Measurements from ENCODE around the gene RBMS1. TPM values are rescaled to one million over a fixed set of nuclear protein-coding genes. Genes with fewer than 3 reads are reported as not detected.

RBMS1 gene
- total and polyA plus RNA-seq, 5 donors from 2014 or later: 27.9 to 58.4 (median 33.5) TPM

DNA sequence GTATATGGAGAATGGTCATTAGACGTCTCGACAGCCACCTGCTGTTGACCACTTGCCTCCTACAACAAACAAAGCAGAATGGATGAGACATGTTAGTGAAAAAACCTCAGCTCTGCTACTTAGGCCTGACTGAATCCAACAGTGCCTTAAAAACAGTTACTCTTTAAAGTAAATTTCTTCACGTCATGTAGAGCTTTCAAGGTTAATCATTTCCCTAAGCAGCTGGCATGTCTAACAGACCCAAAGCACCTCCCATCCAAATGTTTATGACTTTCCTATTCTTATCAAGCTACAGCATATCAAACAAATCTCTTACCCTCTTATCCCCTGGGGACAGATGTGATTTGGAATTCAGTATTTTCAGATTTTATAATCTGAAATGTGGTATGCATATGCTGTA is 218.0 kb downstream of the RBMS1 start:
- ATAC-seq (ENCODE audit: low read depth in 2 of 2) (no peak), DNase-seq (no peak)
- peaks cover 47% of the 10 kb centered on the region for H3K36me3 Mint-ChIP-seq
- H3K36me3 ChIP-seq (ENCODE audit: control insufficient read depth, insufficient read depth, low read length): peaks cover 44% of the 10 kb centered on the region
- H3K4me3 ChIP-seq (ENCODE audit: low read depth, low read length): no peak overlapping the region
- no peaks in the 10 kb centered on the region for H3K27me3 ChIP-seq (ENCODE audit: control insufficient read depth, insufficient read depth, low read length)
- H3K4me1 Mint-ChIP-seq: peaks cover 9 to 15% (median 13%) of the 10 kb centered on the region in 4 donors
- H3K9me3 Mint-ChIP-seq: no peaks in the 10 kb centered on the region
- no peak overlapping the region for H3K4me3 Mint-ChIP-seq
- H3K4me1 ChIP-seq (ENCODE audit: control insufficient read depth, insufficient read depth, low read length, poor library complexity, severe bottlenecking): no peaks in the 10 kb centered on the region
- H3K27ac ChIP-seq (ENCODE audit: insufficient read depth, low read length, poor library complexity, severe bottlenecking): no peak overlapping the region
- H3K27ac Mint-ChIP-seq: peak overlapping the region in 2 of 3 donors; percentile 17 to 69
- H3K9me3 ChIP-seq (ENCODE audit: control insufficient read depth in 2 of 2, low read length in 2 of 2): no peaks in the 10 kb centered on the region
- no peaks in the 10 kb centered on the region for H3K27me3 Mint-ChIP-seq

- Mint-ChIP-seq H3K36me3 (peaks cover 23% of the 10 kb centered on the region), H3K9me3 (no peaks in the 10 kb centered on the region), H3K4me3 (peak overlapping the region in 2 of 4 donors; percentile 68 to 86), H3K27ac (peak overlapping the region in 2 of 3 donors; percentile 67 to 94), H3K4me1 (peaks cover 9 to 25% (median 19%) of the 10 kb centered on the region in 4 donors), H3K27me3 (no peaks in the 10 kb centered on the region)
- Histone ChIP-seq H3K36me3 (ENCODE audit: control insufficient read depth, insufficient read depth, low read length) (peaks cover 16% of the 10 kb centered on the region), H3K4me3 (ENCODE audit: low read depth, low read length) (no peak overlapping the region), H3K9me3 (ENCODE audit: control insufficient read depth in 2 of 2, low read length in 2 of 2) (no peaks in the 10 kb centered on the region), H3K27ac (ENCODE audit: insufficient read depth, low read length, poor library complexity, severe bottlenecking) (no peak overlapping the region), H3K27me3 (ENCODE audit: control insufficient read depth, insufficient read depth, low read length) (no peaks in the 10 kb centered on the region), H3K4me1 (ENCODE audit: control insufficient read depth, insufficient read depth, low read length, poor library complexity, severe bottlenecking) (peaks cover 14% of the 10 kb centered on the region)
- ATAC-seq (ENCODE audit: low read depth in 2 of 2) (no peak), DNase-seq (no peak)
These were observed 222.2 kb downstream of the RBMS1 start for GRCh38 chr2:160271171-160272086.

DNA sequence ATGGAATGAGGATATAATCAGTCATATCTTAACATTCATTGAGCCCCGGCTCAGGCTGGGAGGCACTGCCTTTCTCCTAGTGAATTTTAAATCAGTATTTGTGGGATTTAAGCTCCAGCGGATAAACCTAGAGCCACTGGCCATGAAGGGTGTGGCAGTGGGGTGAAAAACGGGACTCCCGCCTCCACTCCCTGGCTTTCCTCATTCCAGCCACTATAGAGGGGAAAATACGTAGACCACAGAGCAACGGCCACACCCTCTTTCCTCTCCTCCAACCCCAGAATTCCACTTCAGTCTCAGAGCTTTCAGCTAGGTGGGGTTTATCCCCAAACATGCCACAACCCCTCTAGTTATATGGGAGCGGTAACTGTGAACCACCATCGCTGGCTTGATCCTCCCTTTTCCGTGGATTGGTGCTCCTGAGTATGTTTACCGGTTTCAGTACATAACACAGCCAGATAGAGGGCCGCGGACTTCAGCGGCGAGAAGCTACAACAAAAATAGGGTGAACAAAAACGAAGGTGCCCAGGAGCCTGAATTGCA is 223.0 kb downstream of the RBMS1 start:
- H3K36me3 Mint-ChIP-seq: peaks cover 15% of the 10 kb centered on the region
- H3K4me3 Mint-ChIP-seq: peak overlapping the region; percentile 68 to 86 (median 78)
- Histone ChIP-seq H3K9me3 (ENCODE audit: control insufficient read depth in 2 of 2, low read length in 2 of 2) (no peaks in the 10 kb centered on the region), H3K4me1 (ENCODE audit: control insufficient read depth, insufficient read depth, low read length, poor library complexity, severe bottlenecking) (peaks cover 20% of the 10 kb centered on the region), H3K36me3 (ENCODE audit: control insufficient read depth, insufficient read depth, low read length) (peaks cover 10% of the 10 kb centered on the region), H3K27me3 (ENCODE audit: control insufficient read depth, insufficient read depth, low read length) (no peaks in the 10 kb centered on the region), H3K4me3 (ENCODE audit: low read depth, low read length) (no peak overlapping the region), H3K27ac (ENCODE audit: insufficient read depth, low read length, poor library complexity, severe bottlenecking) (no peak overlapping the region)
- H3K27me3 Mint-ChIP-seq: no peaks in the 10 kb centered on the region
- H3K4me1 Mint-ChIP-seq: peaks cover 16 to 32% (median 25%) of the 10 kb centered on the region in 4 donors
- no peaks in the 10 kb centered on the region for H3K9me3 Mint-ChIP-seq
- DNase-seq (no peak), ATAC-seq (ENCODE audit: low read depth in 2 of 2) (no peak)
- H3K27ac Mint-ChIP-seq: peak overlapping the region; percentile 59 to 94 (median 88)

DNA sequence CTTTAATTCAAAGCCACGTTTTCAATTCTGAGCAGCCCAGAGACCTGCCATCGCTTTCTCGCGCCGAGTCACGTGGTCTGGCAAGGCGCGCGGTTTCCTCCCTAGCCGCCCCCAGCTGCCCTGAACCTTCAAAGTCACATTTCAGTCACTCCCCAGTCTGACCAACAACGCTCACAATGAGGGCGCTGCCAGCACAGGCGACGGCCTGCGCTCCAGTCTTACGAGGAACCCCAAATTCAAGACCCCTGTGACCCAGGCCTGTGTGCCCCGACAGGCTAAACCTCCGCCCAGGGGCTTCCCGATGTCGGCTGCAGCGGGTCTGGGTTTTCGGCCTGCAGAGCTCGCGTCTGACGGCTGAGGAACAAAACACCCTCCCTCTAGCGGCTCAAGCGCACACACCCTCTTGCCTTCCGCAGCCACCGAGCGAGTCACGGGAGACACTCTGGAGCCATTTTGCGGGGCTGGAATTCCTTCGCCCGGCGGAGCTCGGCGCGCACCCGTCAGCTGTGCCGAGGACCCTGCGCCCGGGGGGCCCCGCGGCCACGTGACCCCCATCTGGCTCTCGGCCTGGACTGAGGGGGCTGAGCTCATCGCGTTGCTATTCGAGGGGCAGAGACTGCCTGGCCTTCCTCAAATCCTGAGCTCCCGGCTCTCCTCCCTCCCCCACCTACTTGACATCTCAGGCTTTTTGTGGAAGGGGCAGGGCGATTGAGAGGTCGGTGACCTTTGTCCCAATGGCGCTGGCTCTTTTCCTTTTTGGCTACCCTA is 223.6 kb downstream of the RBMS1 start:
- Mint-ChIP-seq H3K36me3 (peaks cover 9% of the 10 kb centered on the region), H3K4me1 (peaks cover 17 to 39% (median 26%) of the 10 kb centered on the region in 4 donors)

GRCh38 chr2:160269365-160269764 is 224.2 kb downstream of the RBMS1 start:
- peak overlapping the region; percentile 58 for H3K4me3 ChIP-seq (ENCODE audit: low read depth, low read length)
- no peak for DNase-seq
- H3K27ac ChIP-seq (ENCODE audit: insufficient read depth, low read length, poor library complexity, severe bottlenecking): peak overlapping the region; percentile 56
- peak overlapping the region; percentile 89 to 94 (median 89) for H3K27ac Mint-ChIP-seq
- H3K4me3 Mint-ChIP-seq: peak overlapping the region; percentile 78 to 90 (median 86)
- peaks cover 5% of the 10 kb centered on the region for H3K36me3 Mint-ChIP-seq
- peaks cover 24% of the 10 kb centered on the region for H3K4me1 ChIP-seq (ENCODE audit: control insufficient read depth, insufficient read depth, low read length, poor library complexity, severe bottlenecking)
- H3K4me1 Mint-ChIP-seq: peaks cover 17 to 39% (median 26%) of the 10 kb centered on the region in 4 donors
- H3K9me3 ChIP-seq (ENCODE audit: control insufficient read depth in 2 of 2, low read length in 2 of 2): no peaks in the 10 kb centered on the region
- H3K27me3 Mint-ChIP-seq: no peaks in the 10 kb centered on the region
- no peaks in the 10 kb centered on the region for H3K27me3 ChIP-seq (ENCODE audit: control insufficient read depth, insufficient read depth, low read length)
- H3K36me3 ChIP-seq (ENCODE audit: control insufficient read depth, insufficient read depth, low read length): peaks cover 3% of the 10 kb centered on the region
- no peaks in the 10 kb centered on the region for H3K9me3 Mint-ChIP-seq
- peak in 1 of 2 donors; percentile 30 for ATAC-seq (ENCODE audit: low read depth in 2 of 2)

More for the DNA sequence above, 223.6 kb downstream of the RBMS1 start:
- Histone ChIP-seq H3K36me3 (ENCODE audit: control insufficient read depth, insufficient read depth, low read length) (peaks cover 7% of the 10 kb centered on the region), H3K4me1 (ENCODE audit: control insufficient read depth, insufficient read depth, low read length, poor library complexity, severe bottlenecking) (peaks cover 24% of the 10 kb centered on the region), H3K4me3 (ENCODE audit: low read depth, low read length) (peak overlapping the region; percentile 58), H3K27ac (ENCODE audit: insufficient read depth, low read length, poor library complexity, severe bottlenecking) (peak overlapping the region; percentile 56), H3K9me3 (ENCODE audit: control insufficient read depth in 2 of 2, low read length in 2 of 2) (no peaks in the 10 kb centered on the region), H3K27me3 (ENCODE audit: control insufficient read depth, insufficient read depth, low read length) (no peaks in the 10 kb centered on the region)
- peak; percentile 35 to 84 (median 66) for DNase-seq
- no peaks in the 10 kb centered on the region for H3K27me3 Mint-ChIP-seq
- H3K27ac Mint-ChIP-seq: peak overlapping the region; percentile 89 to 94 (median 89)
- peak overlapping the region; percentile 78 to 90 (median 86) for H3K4me3 Mint-ChIP-seq
- H3K9me3 Mint-ChIP-seq: no peaks in the 10 kb centered on the region
- peak; percentile 84 for ATAC-seq (ENCODE audit: low read depth in 2 of 2)

- peaks cover 17 to 39% (median 26%) of the 10 kb centered on the region in 4 donors for H3K4me1 Mint-ChIP-seq
- peak overlapping the region in 1 of 4 donors; percentile 39 for H3K4me3 Mint-ChIP-seq
- no peaks in the 10 kb centered on the region for H3K27me3 Mint-ChIP-seq
- Histone ChIP-seq H3K36me3 (ENCODE audit: control insufficient read depth, insufficient read depth, low read length) (peaks cover 2% of the 10 kb centered on the region), H3K4me1 (ENCODE audit: control insufficient read depth, insufficient read depth, low read length, poor library complexity, severe bottlenecking) (peaks cover 24% of the 10 kb centered on the region), H3K27me3 (ENCODE audit: control insufficient read depth, insufficient read depth, low read length) (no peaks in the 10 kb centered on the region), H3K27ac (ENCODE audit: insufficient read depth, low read length, poor library complexity, severe bottlenecking) (no peak overlapping the region), H3K9me3 (ENCODE audit: control insufficient read depth in 2 of 2, low read length in 2 of 2) (no peaks in the 10 kb centered on the region), H3K4me3 (ENCODE audit: low read depth, low read length) (no peak overlapping the region)
- H3K36me3 Mint-ChIP-seq: peaks cover 3% of the 10 kb centered on the region
- ATAC-seq (ENCODE audit: low read depth in 2 of 2) (no peak), DNase-seq (no peak)
- no peaks in the 10 kb centered on the region for H3K9me3 Mint-ChIP-seq
- H3K27ac Mint-ChIP-seq: peak overlapping the region in 1 of 3 donors; percentile 94
These were observed 225.3 kb downstream of the RBMS1 start for GRCh38 chr2:160268151-160268781.

DNA sequence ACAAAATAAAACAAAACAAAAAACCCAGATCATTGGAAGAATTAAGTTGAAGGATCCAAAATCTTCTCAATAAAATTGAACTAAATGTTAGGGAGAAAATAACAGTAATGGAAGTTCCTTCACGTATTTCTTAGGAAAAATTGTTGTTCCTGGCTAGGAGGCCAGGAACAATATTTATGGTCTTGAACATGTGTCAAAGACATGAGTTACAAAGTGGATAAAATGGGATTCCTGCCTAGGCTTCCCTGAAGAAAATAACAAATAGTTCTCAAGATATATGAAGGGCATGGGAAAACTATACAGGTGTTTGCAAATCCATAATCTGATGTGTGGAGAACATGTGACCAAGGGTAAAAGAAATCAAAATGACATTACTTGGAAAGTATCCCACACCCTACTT is 225.9 kb downstream of the RBMS1 start:
- Histone ChIP-seq H3K27me3 (ENCODE audit: control insufficient read depth, insufficient read depth, low read length) (no peaks in the 10 kb centered on the region), H3K4me1 (ENCODE audit: control insufficient read depth, insufficient read depth, low read length, poor library complexity, severe bottlenecking) (peaks cover 24% of the 10 kb centered on the region), H3K27ac (ENCODE audit: insufficient read depth, low read length, poor library complexity, severe bottlenecking) (no peak overlapping the region), H3K36me3 (ENCODE audit: control insufficient read depth, insufficient read depth, low read length) (no peaks in the 10 kb centered on the region), H3K4me3 (ENCODE audit: low read depth, low read length) (no peak overlapping the region), H3K9me3 (ENCODE audit: control insufficient read depth in 2 of 2, low read length in 2 of 2) (no peaks in the 10 kb centered on the region)
- H3K36me3 Mint-ChIP-seq: peaks cover 3% of the 10 kb centered on the region
- H3K4me1 Mint-ChIP-seq: peaks cover 17 to 39% (median 26%) of the 10 kb centered on the region in 4 donors
- H3K27ac Mint-ChIP-seq: no peak overlapping the region
- no peaks in the 10 kb centered on the region for H3K27me3 Mint-ChIP-seq
- DNase-seq (no peak), ATAC-seq (ENCODE audit: low read depth in 2 of 2) (no peak)
- H3K4me3 Mint-ChIP-seq: no peak overlapping the region
- no peaks in the 10 kb centered on the region for H3K9me3 Mint-ChIP-seq
